LNCaP clone FGC (cell line): ENCODE data around the gene UIMC1.

Source experiments
- DNase-seq: peaks from one replicate; pipeline ENCODE4 v3.0.0-alpha.2; 2011; ENCODE audit warnings: low read depth
- H3K4me3 ChIP-seq: 2 replicates; pipeline ENCODE4 v1.5.1; 2011; ENCODE audit warnings: mild to moderate bottlenecking, low read depth, low read length, control low read depth
- CTCF ChIP-seq: IDR thresholded peaks from 2 replicates; pipeline ENCODE4 v1.5.1; 2012; ENCODE audit warnings: mild to moderate bottlenecking; ENCODE audit not compliant: control insufficient read depth, insufficient read depth; ENCODE audit errors: extremely low read depth

The UIMC1 gene

GRCh38 chr5:176886336-176887251 lies 120.0 kb downstream of the UIMC1 start:
- no peak for TF ChIP-seq CTCF
- no peak for DNase-seq

GRCh38 chr5:176884571-176884890 lies 122.0 kb downstream of the UIMC1 start:
- DNase-seq: no peak
- TF ChIP-seq CTCF: no peak
- H3K4me3 ChIP-seq: no peak overlapping the region

More at GRCh38 chr5:176886336-176887251, 120.0 kb downstream of the UIMC1 start:
- no peak overlapping the region for H3K4me3 ChIP-seq

- TF ChIP-seq CTCF: no peak
- no peak overlapping the region for H3K4me3 ChIP-seq
- DNase-seq: no peak
Observed at GRCh38 chr5:176883700-176884570, 122.6 kb downstream of the UIMC1 start.

- no peak for DNase-seq
- TF ChIP-seq CTCF: no peak
- no peak overlapping the region for H3K4me3 ChIP-seq
Observed at GRCh38 chr5:176882567-176882903, 124.0 kb downstream of the UIMC1 start.

- no peak for TF ChIP-seq CTCF
- H3K4me3 ChIP-seq: no peak overlapping the region
- DNase-seq: no peak
Observed at GRCh38 chr5:176881816-176882566, 124.6 kb downstream of the UIMC1 start.

- no peak for TF ChIP-seq CTCF
- no peak for DNase-seq
Observed at GRCh38 chr5:176881021-176881749, 125.4 kb downstream of the UIMC1 start.

More at GRCh38 chr5:176881021-176881749, 125.4 kb downstream of the UIMC1 start:
- no peak overlapping the region for H3K4me3 ChIP-seq
